Astrocyte of the cerebellum (primary cell): ENCODE measurements around the gene LRRC4C.

Experiments
- DNase-seq: peaks from one replicate; pipeline ENCODE4 v3.0.0-alpha.2; 2011; ENCODE audit warnings: low read depth
- H3K4me3 ChIP-seq: 2 replicates; pipeline ENCODE4 v1.5.1; 2011; ENCODE audit warnings: mild to moderate bottlenecking, low read depth, low read length, moderate library complexity
- CTCF ChIP-seq: IDR thresholded peaks from 2 replicates; pipeline ENCODE4 v1.5.1; 2012; ENCODE audit warnings: low read length, low read depth, moderate library complexity, mild to moderate bottlenecking; ENCODE audit errors: missing control alignments
- in situ Hi-C: cut with HindIII; loops from 2 replicates; pipeline ENCODE4 v1.10.0; 2017; ENCODE audit warnings: low sequenced_read_pairs

Gene LRRC4C

DNA sequence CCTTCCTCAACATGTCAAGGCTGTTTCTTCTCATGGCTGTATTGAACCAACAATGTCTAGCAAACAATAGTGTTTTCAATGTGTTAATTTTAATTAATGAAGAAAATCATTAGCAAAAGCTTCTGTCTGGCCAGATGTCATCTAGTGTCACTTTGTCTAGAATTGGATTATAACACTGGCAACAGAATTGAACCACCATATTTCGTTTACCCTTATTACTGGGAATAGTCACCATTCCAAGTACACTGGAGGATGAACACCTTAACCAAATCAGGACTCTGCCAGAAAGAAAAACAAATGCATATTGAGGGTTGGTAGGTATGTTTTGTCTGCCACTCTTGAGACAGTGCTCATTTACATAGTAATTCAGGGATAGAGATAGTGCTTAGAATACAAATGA is 146.2 kb downstream of the LRRC4C start:
- no peak overlapping the region for H3K4me3 ChIP-seq
- no peak for DNase-seq
- in situ Hi-C loops: no loop called here
- TF ChIP-seq CTCF: no peak

DNA sequence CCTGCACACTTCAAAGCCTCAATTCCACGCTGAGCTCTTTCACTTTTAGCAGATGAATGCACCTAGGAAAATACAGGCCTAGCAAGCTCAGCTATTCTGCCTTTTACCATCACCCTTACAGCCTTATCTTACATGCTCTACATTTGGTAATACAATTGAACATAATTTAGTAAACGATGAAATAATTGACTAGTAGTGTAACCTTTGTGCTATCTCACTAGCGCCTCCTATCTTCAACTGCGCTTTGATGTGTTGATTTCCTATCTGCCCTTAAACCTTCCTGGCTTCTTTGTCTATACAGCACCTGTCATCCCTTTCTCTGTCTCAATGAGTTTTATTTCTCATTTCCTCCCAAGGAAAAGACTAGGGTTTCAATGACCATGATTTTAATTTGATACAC is 149.7 kb downstream of the LRRC4C start:
- in situ Hi-C loops: no loop called here
- TF ChIP-seq CTCF: no peak
- H3K4me3 ChIP-seq: no peak overlapping the region
- DNase-seq: no peak

DNA sequence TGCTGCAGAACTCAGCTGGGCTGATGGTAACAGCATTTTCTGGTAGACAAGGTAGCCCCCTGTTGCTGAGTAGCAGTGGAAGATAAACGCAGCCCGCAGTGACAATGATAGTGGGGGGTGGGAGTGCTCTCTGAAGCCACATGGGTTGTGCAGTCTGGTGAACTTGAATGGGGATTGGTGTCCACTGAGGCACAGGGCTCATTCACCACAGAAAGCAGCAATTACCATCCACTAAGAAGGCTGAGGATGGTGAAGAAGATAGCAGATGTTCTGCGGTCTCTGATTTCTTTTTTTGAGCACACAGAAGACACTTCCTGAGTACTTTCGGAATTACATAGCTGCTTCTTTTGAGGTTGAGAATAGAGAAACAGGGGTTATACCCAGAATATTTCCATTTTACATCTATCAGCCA is 150.3 kb downstream of the LRRC4C start:
- no peak for TF ChIP-seq CTCF
- in situ Hi-C loops: no loop called here
- no peak for DNase-seq
- no peak overlapping the region for H3K4me3 ChIP-seq

- no peak for DNase-seq
- no peak for TF ChIP-seq CTCF
- in situ Hi-C loops: no loop called here
- H3K4me3 ChIP-seq: no peak overlapping the region
Observed at GRCh38 chr11:41308286-41308685, 151.2 kb downstream of the LRRC4C start.

DNA sequence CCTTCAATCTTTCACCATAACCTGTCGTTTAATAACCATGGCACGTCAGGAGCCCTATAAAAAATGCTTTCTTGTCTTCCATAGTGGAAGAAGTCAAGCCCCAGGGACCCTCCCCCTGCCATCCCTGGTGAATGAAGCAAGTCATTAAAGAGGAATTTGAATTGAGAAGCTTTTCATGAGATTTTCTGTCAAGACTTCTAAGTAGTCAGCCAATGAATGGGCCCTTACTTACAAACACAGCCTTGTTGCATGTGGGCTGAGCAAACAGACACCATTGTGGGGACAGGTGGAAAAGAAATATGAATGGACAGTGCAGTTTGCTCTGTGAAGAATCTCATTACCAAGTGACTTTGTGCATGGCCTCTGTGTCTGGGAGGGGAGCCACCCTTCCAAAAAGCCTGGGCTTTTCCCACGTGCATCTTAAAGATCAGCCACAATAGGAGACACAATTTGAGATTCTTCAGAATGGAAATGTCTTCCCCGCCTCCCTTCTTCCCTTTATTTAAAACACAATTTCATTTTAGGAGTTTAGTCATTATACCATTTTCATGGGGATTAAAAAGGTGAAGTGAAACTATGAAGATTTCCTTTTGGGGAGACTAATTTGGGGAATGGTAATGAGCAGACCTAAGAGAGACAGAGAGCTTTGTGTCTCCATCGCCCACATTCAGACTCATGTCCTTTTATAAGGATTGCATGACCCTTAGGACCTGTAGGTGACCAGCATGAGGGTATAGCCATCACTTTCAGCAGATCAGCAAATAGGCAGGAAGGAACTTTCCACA is 152.0 kb downstream of the LRRC4C start:
- in situ Hi-C loops: no loop called here
- DNase-seq: no peak
- TF ChIP-seq CTCF: no peak
- no peak overlapping the region for H3K4me3 ChIP-seq

DNA sequence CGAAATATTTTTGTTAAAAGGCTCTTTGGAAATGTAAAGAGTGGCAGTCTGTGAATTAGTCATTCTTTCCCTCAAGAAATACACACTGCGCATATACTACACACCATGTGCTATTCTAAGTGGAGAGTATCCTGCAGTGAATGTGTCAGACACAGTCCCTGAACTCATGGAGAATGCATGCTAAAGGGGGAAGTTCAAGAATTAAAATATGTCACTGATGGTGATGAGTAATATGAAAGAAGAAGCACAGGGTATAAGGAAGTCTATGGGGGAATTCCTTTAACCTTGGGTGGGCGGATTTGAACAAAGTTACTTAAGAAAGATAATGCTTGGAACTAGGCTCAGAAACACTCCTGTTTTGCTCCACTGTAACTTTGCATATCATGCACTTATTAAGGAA is 153.0 kb downstream of the LRRC4C start:
- DNase-seq: peak; percentile 39
- in situ Hi-C loops: no loop called here
- no peak overlapping the region for H3K4me3 ChIP-seq
- TF ChIP-seq CTCF: no peak
